COLO829 (cell line): Measurements from ENCODE around the gene FARP2.
A peak's percentile ranks its signal among the peaks of the same experiment; 100 is the strongest.
"Not testable (repeated sequence)": the region's sequence is repeated elsewhere in the genome, so short reads cannot be mapped to it uniquely, and the experiment has no call there.

Experiments
- DNase-seq: peaks from one replicate; pipeline ENCODE4 v3.0.0; 2012; ENCODE audit warnings: low spot score

FARP2 gene

DNA sequence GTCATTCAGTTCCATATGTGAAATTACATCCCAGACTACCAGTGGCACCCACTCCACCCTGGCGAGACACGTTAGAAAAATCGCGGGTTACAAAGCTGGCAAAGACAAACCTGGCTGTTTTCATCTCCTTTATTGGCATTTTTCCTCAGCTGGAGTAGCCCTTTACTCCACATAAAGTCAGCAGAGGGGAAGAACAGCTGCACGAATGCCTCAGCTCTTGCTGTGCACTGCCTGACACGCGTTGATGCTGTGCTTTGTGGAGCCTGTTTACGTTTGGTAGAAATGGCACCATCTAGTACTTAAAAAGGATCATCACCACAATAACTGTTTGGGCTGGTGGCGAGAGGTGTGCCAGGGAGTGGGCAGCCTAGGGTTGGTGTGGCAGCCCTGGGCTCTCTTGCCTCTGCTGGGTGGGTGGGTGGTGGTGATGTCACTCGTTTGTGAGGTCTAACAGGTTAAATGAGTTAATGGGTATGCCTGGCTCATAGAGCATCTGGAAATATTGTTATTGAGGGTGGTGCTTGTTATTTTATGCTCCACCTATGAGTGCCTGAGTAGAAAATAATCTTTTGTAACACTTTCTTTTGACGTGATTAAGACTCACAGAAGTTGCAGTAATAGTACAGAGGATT lies 16.4 kb downstream of the FARP2 start:
- no peak for DNase-seq

DNA sequence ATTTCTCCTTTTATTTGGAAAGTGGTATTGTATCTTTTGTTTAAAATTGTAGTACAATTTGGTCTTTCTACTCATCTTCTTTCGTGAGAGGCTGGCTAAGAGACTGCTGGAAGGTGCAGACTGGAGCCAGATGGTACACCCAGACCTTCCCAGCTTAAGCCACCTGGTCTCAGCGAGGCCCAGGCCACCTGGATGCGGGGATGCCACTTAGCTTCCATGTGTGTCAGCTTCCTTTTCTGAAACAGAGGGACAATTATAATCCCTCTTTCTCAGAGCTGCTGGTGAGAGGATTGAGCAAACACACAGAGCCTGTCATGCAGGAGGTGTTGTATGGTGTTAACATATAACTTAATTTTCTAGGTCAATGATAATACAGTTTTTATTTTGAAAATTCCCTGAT lies 17.4 kb downstream of the FARP2 start:
- no peak for DNase-seq

DNA sequence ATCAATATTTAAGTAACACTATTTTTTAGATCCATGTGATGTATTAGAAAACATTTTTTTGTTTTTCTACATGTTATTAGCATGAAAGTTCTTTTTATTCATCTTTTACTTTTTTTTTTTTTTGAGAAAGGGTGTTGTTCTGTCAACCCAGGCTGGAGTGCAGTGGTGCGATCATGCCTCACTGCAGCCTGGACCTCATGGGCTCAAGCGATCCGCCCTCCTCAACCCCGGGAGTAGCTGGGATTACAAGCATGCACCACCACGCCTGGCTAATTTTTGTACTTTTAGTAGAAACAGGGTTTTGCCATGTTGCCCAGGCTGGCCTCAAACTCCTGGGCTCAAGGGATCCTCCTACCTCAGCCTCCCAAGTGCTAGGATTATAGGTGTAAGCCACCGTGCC lies 17.8 kb downstream of the FARP2 start:
- not testable (repeated sequence) for DNase-seq

DNA sequence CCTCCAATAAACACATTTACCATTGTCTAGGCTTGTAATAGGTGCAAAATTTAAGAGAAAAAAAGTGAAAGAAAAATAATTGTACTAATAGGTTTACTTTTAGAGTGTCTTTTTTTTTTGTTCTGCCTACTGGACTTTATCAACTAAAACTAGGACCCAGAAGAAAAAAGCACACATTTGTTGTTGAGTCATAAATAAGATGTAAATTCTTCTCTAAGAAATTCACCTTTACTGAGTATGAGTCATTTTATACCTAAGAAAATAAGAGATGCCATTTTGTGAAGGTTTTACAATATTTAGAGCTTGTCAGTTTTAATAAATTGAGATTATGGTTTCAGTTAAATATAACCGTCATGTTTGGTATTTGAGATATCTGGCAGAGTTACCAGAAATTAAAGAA lies 19.2 kb downstream of the FARP2 start:
- no peak for DNase-seq

DNA sequence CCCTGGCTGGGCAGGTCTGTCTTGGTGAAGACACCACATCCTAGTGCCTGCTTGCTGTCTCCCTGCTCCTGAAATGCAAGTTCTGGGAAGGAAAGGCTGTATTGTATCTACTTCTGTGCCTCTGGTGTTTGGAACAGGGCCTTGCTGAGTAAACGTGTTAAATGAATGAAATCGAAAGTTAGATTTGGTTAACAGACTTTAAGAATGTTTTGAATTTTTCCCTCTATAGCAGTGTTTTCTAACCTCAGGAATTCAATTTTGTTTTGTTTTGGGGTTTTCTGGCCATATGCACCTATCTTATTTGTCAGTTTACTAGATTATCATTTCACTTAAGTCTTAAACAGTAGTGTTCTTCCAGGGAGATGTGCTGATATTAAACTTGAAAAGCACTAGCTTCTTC lies 20.7 kb downstream of the FARP2 start:
- DNase-seq = no peak

DNA sequence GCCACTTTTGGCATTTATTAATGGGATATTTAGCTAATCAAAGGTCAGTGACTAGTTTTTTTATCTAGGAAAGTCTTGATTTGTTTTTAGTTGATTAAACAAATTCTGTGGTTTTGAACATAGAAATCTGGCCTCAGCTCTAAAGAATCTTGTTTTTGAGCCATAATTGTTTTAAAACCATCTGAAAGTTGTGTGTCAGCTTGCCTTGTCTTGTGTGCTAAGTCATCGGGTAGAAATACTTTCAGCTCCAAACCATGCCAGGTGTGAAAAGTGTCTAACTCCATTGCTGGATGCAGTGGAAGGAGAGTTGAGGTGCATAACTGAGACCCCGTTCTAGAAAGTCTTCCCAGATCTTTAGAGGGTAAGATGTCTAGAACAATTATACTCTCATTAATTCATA lies 22.7 kb downstream of the FARP2 start:
- DNase-seq = no peak

DNA sequence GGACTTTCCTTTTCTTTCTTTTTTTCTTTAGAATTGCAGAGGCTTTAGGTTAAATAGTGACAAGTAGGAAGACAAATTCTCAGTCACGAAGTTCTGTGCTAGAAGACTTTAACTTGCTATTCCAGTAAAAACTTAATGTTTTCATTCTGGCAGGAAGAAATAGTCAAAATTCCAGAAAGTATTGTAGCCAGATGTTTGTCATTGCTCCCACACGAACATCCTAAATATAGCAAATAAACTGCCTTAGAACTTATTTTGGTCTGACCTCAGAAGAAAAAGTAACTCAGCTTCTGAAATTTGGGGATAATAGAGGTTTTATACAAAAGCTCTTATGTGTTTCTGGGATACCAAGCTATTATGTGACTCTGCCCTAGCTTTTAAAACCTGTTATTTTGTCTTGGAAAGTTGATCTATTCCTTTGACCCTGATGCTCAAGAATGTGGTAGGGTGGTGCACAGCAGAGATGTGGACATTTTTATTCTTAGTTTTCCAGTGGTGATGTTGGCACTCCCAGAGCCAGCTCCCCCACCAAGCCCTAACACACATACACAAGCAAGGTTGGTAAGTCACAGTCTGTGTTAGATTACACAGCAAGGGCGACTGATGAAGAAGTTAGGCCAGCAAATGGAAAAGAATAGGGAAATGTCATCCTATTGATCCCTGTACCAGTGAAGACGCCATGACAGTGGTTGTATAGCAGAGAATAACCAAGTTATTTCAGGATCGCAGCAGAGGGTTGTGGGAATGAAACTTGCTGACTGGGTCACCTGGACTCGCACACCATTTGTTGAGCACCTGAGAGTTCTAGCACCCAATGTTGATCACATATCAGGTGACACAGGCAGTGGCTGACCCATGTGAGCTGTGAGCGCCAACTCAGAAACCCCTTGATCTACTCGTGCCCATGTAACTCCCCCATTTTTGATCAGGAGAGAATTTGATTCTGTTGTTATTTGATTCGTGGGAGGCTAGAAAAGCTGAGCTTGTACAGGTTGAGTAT lies 23.7 kb downstream of the FARP2 start:
- no peak for DNase-seq

DNA sequence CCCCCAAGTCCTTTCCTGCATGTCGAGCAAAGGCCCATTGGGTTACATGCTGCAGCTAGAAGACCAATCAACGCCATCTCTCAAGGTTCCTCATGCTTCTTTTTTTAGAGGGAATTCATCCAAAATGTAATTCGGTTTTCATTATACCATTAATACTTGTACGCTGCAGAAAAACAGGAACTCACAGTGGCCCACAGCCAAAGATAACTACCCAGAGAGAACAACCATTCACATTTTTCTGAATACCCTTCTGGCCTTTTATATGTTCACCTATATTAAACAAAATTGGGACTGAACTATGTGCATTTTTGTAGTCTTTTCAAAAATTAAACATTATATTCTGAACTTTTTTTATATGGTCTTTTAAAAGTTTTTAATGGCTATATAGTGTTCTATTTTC lies 25.8 kb downstream of the FARP2 start:
- no peak for DNase-seq

DNA sequence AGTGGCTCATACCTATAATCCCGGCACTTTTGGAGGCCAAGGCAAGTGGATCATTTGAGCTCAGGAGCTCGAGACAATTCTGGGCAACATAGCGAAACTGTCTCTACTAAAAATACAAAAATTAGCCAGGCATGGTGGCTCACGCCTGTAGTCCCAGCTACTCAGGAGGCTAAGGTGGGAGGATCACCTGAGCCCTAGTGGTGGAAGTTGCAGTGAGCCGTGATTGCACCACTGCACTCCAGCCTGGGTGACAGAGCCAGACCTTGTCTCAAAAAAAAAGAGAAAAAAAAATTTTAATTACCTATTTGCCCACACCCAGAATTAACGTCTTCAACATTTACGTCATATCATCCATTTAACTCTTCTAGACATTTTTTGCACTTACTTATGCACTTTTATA lies 29.4 kb downstream of the FARP2 start:
- not testable (repeated sequence) for DNase-seq

DNA sequence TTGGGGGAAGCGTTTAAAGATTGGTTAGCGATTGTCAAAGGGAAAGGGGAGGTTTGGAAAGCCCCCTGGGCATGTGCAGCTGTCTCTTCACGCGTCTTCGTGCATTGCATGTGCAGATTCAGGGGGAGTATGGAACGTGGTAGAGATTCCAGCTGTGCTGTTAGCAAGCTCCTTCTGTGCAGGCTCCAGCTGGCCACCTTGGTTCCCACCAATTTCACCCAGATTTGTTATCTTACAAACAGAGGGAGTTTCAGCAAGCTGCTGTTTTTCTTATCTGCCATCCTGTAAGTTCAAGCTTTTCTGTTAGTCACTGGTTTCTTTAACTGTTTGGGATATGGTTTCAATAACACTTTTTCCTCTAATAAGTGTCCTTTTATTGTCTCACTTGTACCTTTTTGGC lies 30.4 kb downstream of the FARP2 start:
- DNase-seq = no peak

DNA sequence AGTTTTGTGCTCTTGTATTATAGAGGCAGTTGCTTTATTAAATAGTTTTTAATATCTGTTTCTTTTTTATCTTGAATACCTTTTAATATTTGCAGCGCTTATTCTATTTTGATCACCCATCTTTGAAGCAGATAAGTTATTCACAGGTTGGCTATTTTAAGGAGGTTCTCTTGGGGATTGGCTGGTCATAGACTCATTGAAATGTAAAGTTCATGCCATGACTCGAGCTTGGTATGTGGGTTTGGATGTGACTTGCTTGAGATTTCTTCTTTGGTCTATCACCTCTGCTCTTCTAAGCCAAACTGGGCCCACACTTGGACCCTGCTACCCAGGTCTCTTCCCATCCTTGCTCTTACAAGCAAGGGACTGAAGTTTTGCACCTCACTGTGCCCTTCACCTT lies 33.6 kb downstream of the FARP2 start:
- DNase-seq = no peak

DNA sequence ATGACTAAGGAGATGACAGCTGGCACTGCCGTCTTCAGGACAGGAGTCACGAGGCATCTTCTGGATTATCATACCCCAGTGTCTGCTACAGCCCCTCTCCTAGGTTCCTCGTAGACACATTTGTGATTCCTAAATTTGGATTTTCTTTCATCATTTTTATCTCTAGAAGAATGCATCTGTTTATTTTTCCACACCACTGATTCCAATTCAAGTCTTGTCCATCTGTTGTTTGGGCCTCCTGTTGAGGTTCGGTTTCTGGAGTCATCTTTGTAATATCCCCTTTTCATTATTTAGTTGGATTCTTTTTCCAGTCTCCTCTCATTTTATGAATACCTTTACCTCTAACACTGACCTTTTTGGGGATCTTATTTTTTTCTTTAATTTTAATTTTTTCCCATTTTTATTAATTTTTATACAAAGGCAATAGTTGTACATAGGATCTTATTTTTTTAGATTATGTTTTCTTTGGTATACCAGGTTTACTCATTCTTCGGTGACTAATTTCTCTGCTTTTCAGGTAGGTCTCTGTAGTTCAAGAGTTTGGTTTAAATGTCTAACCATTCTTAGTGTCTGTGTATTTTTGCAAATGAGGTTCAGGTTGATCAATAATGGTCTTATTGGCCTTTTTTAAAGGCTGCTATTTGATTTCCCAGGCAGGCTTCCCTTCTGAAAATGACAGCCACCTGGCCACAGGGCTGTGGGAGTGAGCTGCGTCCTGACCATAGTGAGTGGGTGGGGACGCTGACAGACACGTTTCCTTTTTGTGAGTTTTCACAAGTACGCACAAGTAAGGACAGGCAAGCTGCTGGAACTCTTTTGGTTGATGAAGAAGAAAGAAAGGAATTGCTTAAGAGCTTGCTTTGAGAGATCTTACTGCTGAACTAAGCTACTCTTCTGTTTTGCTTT lies 34.5 kb downstream of the FARP2 start:
- no peak for DNase-seq

DNA sequence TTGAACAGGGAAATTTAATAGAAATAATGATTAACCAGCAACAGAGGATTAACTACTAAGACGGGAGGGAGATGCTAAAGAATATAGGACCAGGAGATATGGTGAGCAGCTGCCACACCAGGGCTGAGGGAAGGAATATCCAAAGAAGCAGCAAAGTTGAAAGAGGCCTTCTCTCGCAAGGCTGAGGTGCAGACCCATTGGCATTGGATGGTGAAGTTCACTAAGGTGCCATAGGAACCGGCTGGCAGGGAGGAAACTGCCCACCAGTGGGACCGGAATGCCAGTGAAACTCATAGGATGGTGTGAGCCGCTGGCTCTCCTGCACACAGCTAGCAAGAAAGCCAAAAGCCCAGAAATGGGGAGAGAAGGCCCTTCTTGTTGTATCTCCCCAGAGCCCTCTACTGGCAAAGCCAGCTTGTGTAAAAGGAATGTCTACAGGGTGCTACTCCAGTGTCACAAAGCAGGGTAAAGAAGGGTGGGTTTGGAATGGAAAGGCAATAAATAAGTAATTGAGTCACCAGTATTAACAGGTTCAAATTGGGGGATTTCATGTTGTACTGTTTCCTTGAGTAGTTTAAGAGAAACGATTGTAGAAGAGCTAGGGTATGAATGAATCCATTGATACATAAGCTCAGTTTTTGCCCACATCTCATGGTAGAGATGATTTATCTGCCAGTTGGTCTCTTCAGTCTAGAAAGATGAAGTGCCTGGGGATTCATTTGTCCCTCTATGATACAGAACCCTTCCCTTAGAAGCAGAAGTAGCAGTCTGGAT lies 36.0 kb downstream of the FARP2 start:
- peak; percentile 76 for DNase-seq

DNA sequence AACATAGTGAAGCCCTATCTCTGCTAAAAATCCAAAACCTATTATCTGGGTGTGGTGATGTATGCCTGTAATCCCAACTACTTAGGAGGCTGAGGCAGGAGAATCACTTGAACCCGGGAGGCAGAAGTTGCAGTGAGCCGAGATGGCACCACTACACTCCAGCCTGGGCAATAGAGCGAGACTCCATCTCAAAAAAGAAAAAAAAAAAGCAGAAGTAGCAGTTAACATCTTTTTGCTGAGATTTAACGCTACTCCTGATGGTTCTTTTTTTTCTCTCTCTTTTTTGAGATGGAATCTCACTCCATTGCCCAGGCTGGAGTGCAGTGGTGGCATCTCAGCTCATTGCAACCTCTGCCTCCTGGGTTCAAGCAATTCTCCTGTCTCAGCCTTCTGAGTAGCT lies 36.7 kb downstream of the FARP2 start:
- DNase-seq = not testable (repeated sequence)

DNA sequence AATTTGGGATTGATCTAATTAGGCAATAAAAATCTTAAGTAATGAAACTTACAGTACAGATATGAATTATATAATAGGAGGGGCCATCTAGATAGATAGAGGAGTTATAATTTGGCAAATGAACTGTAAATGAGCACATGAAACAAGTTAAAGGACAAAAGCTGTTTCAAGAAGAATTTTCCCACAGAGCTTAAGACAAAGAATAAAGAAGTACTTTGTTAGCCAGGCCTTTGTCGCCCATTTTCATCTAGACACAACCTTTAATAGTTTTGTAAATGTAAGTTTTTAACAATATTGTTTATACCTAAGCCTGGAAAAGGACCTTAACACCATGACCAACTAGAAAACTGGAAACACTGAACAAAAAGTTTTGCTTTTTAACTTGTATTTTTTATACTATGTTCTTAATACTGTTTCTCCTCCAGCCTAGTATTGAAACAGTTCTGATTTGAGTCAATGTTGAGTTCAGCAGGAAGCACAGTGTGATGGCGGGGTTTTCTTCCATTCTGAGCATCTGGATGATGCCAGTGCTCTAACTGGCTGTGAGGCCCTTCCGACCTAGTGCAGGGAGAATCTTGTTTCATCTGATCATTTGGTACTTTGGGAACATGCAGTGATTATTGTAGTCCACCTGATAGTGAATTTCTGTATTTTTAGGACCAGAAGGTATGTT lies 37.6 kb downstream of the FARP2 start:
- peak; percentile 66 for DNase-seq

DNA sequence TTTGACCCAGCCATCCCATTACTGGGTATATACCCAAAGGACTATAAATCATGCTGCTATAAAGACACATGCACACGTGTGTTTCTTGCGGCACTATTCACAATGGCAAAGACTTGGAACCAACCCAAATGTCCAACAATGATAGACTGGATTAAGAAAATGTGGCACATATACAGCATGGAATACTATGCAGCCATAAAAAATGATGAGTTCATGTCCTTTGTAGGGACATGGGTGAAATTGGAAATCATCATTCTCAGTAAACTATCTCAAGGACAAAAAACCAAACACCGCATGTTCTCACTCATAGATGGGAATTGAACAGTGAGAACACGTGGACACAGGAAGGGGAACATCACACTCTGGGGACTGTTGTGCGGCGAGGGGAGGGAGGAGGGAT lies 40.7 kb downstream of the FARP2 start:
- not testable (repeated sequence) for DNase-seq

DNA sequence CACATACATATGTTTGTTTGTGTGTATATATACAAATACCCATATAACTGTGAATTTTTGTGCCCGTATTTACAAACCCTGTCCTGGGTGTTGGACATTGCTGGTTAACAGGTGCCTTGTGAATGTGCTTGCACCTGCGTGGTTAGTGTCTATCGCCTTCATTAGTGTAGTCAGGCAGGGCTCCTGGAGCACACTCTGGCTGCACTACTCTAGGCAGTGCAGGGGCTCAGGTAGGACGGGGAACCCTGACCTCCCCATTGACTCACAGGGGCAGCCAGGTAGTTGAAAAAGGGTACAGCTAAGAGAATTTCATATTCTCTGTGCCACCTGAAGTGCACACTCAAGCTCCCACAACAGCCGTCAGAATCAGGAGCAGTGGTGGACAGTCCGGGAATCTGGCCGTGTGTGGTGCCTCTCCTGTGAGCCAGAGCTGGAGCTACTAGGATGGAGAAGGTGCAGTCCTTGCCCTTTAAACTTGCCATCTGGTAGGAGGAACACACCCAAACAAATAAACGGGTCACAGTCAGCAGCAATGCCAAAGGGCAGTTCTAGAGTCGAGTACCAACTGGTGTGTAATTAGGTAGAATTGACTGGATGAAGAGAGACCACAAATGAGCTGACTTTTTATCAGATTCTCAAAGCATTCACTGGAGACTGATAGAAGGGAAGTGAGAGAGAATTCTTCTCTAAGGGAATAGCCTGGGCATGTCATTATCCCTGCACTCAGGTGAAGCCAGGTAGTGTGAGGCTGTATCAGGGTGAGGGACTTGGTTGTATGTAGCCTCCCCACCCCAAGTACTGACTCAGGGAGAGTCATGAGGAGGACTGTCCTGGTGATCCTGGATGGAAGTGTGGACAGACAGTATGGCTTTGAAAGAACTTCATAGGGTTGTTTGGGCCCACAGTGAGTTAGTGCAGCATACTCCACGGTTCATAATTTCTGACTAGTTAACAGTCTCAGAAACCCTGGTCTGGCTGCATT lies 44.1 kb downstream of the FARP2 start:
- DNase-seq = no peak

DNA sequence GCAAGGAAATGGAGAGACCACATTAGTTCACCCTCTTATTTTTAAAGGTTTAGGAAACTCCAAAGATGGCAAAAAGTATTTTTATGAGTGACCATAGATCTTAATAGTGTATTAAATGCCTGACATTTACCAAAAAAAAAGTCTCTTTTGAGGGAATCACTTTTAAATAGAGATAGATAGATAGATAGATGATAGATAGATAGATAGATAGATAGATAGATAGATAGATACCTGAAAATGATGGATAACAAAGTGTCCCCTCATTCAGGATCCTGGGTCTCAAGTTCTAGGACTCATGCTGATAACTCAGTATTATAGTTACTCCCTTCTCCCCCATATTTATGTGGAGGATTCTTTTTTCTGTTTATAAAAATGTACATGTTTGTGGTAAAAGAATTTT lies 52.8 kb downstream of the FARP2 start:
- no peak for DNase-seq

DNA sequence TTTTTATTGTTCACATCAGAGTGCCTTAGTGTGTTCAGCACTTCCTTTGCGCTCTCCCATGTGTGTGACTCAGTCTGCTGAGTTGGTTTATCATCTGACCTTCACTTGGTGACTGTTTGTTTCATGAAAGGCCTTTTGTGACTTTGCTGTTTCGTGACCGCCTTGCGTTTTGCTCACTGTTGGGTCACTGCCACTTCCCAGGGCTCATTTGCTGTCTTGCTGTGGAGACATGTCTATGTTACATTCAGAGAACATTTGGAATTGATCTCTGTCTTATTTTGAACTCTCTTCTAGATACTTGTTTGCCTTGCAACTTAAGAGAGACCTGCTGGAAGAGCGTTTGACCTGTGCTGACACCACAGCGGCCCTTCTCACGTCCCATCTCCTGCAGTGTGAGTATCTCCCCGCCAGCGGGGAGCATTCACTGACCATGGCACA lies 54.7 kb downstream of the FARP2 start:
- peak; percentile 86 for DNase-seq

DNA sequence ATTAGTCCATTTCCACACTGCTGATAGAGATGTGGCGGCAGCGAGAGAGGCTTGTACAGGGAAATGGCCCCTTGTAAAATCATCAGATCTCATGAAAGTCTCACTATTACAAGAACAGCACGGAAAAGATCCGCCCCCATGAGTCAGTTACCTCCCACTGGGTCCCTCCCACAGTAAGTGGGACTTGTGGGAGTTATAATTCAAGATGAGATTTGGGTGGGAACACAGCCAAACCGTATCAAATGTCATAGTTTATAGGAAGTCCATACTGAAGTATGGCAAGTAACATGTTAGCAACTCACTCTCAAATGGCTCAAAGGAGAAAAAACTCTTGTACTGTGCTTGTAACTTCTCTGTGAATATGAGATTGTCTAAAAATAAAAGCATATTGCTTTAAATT lies 56.1 kb downstream of the FARP2 start:
- peak; percentile 40 for DNase-seq
